ENCODE measurements around the gene PLOD3. TPM values are rescaled to one million over a fixed set of nuclear protein-coding genes. Genes with fewer than 3 reads are reported as not detected.

Gene PLOD3
- total and polyA plus RNA-seq, 2 of the 8 experiments (the other 6 are each of a cell fraction or from before 2014, with no cell fraction given): 28.4 to 47.2 TPM

DNA sequence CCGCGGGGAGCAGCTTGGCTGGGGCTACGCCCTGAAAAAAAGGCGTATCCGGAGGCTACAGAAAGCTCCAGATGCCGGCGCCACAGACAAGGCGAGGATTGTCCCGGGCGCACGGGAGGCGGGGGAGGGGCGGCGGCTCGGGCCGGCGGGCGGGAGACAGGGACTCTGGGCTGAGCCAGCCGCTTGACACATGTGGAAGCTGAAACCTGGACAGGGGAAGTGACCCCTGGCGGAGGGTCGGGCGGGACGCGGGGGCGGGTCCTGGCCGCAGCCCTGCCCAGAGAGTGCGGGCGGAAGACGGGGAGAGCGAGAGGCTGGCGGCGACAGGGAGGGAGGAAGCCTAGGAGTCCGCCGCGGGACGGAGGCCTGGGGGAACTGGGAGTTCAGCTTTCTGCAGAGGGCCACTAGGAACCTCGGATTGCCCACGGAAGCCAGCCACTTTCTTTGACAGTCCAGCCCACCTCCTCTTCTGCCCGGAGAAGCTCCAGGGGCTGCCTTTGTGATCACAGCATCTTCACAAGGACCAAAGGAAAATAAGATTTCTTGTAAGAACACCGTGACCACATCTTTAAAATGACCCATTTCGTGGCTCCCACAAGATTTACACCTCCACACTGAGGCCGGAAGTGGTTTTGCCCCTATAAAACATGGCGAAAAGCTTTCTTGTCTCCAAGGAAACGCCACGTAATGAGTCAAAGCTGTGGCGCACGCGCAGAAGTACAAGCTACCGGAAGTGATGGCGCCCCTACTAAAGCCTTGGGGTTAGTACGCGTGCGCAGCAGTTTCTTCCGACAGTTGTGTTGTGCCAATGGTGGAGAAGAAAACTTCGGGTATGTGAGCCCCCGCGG lies at the start of gene PLOD3, which contains the start of gene ZNHIT1 (continued):
- 0 out of 2 replicates have a peak, but pooled peaks have one; percentile 12 for TF ChIP-seq KDM5A (IDR thresholded peaks at IDR 0.05; ENCODE audit: low read length)
- TF ChIP-seq, protein P1, sequence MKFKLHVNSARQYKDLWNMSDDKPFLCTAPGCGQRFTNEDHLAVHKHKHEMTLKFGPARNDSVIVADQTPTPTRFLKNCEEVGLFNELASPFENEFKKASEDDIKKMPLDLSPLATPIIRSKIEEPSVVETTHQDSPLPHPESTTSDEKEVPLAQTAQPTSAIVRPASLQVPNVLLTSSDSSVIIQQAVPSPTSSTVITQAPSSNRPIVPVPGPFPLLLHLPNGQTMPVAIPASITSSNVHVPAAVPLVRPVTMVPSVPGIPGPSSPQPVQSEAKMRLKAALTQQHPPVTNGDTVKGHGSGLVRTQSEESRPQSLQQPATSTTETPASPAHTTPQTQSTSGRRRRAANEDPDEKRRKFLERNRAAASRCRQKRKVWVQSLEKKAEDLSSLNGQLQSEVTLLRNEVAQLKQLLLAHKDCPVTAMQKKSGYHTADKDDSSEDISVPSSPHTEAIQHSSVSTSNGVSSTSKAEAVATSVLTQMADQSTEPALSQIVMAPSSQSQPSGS (IDR thresholded peaks at IDR 0.05; ENCODE audit: low read length): no peak
- TF ChIP-seq SRF (IDR thresholded peaks at IDR 0.05; ENCODE audit: low read depth, low read length): no peak
- TF ChIP-seq, protein P2, sequence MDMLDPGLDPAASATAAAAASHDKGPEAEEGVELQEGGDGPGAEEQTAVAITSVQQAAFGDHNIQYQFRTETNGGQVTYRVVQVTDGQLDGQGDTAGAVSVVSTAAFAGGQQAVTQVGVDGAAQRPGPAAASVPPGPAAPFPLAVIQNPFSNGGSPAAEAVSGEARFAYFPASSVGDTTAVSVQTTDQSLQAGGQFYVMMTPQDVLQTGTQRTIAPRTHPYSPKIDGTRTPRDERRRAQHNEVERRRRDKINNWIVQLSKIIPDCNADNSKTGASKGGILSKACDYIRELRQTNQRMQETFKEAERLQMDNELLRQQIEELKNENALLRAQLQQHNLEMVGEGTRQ (IDR thresholded peaks at IDR 0.05; ENCODE audit: low read length): no peak
- TF ChIP-seq CHD2 (IDR thresholded peaks at IDR 0.05; ENCODE audit: low read length): no peak
- TF ChIP-seq KDM1A (IDR thresholded peaks at IDR 0.05; ENCODE audit: borderline replicate concordance, low read length): no peak
- no peak for TF ChIP-seq BACH1 (IDR thresholded peaks at IDR 0.05; ENCODE audit: low read length)
- peak; percentile 44 for TF ChIP-seq SAP30 (IDR thresholded peaks at IDR 0.05; ENCODE audit: insufficient read depth, insufficient replicate concordance, low read length)
- TF ChIP-seq, protein P3, sequence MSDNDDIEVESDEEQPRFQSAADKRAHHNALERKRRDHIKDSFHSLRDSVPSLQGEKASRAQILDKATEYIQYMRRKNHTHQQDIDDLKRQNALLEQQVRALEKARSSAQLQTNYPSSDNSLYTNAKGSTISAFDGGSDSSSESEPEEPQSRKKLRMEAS (IDR thresholded peaks at IDR 0.05): peak; percentile 78; the same call in 1 of the 2 replicates
- no peak for TF ChIP-seq CTBP2 (IDR thresholded peaks at IDR 0.05; ENCODE audit: borderline replicate concordance, insufficient read depth, insufficient read length, low read length)
- peak; percentile 16 for TF ChIP-seq ASH2L (IDR thresholded peaks at IDR 0.05; ENCODE audit: low read length)
- TF ChIP-seq RAD21 (IDR thresholded peaks at IDR 0.05 in 1 of 2, conservative IDR thresholded peaks at IDR 0.05 in 1 of 2; ENCODE audit: low read depth in 2 of 2, low read length in 2 of 2): peak in 1 of 2 experiments; percentile 28; a peak in 3 of 4 replicates
- TF ChIP-seq PHF8 (conservative IDR thresholded peaks at IDR 0.05; ENCODE audit: low read depth, low read length): peak; percentile 14; the same call in 1 of the 2 replicates
- no peak for TF ChIP-seq TCF12 (IDR thresholded peaks at IDR 0.05; ENCODE audit: low read depth, low read length)
- no peak for TF ChIP-seq SUZ12 (IDR thresholded peaks at IDR 0.05; ENCODE audit: low read length)
- TF ChIP-seq TBP (IDR thresholded peaks at IDR 0.05; ENCODE audit: low read depth, low read length): peak; percentile 71
- TF ChIP-seq POLR2A (IDR thresholded peaks at IDR 0.05; ENCODE audit: control extremely low read depth in 1 of 2, low read depth in 2 of 2, low read length in 2 of 2): peak in 1 of 2 experiments; percentile 57; a peak in 2 of 3 replicates
- no peak for TF ChIP-seq CBX8 (IDR thresholded peaks at IDR 0.05; ENCODE audit: borderline replicate concordance, low read depth, low read length)
- no peak for TF ChIP-seq CBX5 (IDR thresholded peaks at IDR 0.05; ENCODE audit: low read depth, low read length)
- TF ChIP-seq FOSL1 (IDR thresholded peaks at IDR 0.05; ENCODE audit: insufficient read depth, low read depth, low read length): no peak
- TF ChIP-seq SP4 (IDR thresholded peaks at IDR 0.05; ENCODE audit: low read length): no peak
